ENCODE measurements around the gene TBL1X.

TBL1X gene

GRCh38 chrX:9772943-9773342 lies 308.1 kb downstream of the TBL1X start:
- H3K27ac ChIP-seq = no peak overlapping the region
- H3K4me3 ChIP-seq = no peak overlapping the region

GRCh38 chrX:9775930-9776329 lies 311.1 kb downstream of the TBL1X start:
- Histone ChIP-seq H3K4me3 (no peak overlapping the region), H3K27ac (no peak overlapping the region)

DNA sequence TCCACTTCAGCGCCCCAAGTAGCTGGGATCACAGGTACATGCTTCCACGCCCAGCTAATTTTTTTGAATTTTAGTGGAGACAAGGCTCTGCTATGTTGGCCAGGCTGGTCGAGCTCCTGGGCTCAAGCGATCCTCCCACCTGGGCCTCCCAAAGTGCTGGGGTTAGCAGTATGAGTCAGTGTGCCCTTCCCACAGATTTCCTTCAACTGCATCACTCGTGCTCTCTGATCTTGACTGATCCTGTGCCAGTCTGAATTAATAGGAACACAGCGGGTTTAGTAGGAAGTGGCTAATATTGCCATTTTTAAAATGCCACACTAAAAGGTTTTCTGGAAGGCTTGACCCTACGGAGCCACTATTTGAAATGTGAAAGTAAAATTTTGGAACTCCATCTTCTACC lies 317.1 kb downstream of the TBL1X start:
- no peak overlapping the region for H3K4me3 ChIP-seq

GRCh38 chrX:9784332-9784731 lies 319.5 kb downstream of the TBL1X start:
- Histone ChIP-seq H3K4me3 (no peak overlapping the region), H3K27ac (no peak overlapping the region)

More for the DNA sequence above, 317.1 kb downstream of the TBL1X start:
- H3K27ac ChIP-seq = no peak overlapping the region

DNA sequence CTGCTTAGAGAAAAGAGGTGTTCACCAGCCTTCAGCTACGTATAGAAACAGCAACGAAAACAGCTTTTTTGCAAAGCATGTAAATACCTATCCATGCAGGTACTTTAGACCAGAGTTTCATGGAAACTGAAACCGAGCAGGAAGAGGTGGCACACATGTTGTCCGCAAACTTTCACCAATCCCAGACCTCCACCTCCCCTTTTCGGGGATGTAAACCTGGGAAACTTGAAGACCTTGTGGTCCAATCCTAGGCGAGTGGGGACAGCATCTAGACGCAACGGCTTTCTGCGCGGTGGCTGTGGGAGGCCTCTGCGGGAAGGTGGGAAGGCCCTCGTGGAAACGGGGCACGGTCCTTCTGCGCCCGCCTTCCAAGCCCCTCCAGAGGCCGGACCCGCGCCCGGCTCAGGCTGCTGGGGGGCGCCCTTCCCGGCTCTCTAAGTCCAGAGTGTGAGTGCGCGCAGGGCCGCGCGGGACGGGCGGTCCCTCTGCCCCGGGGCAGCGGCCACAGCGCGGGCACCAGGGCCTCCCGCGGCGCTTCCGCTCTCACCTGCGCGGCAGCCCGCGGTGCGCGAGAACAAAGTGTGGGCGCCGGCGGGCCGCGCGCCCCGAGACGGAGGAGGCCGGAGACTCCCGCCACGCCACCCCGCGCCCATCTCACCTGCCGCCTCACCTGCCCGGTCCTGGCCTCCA lies 320.5 kb downstream of the TBL1X start:
- H3K4me3 ChIP-seq = peak overlapping the region; percentile 22 to 55 (median 38)
- H3K27ac ChIP-seq = peak overlapping the region in 3 of 21 experiments; percentile 2 to 49 (median 7)

DNA sequence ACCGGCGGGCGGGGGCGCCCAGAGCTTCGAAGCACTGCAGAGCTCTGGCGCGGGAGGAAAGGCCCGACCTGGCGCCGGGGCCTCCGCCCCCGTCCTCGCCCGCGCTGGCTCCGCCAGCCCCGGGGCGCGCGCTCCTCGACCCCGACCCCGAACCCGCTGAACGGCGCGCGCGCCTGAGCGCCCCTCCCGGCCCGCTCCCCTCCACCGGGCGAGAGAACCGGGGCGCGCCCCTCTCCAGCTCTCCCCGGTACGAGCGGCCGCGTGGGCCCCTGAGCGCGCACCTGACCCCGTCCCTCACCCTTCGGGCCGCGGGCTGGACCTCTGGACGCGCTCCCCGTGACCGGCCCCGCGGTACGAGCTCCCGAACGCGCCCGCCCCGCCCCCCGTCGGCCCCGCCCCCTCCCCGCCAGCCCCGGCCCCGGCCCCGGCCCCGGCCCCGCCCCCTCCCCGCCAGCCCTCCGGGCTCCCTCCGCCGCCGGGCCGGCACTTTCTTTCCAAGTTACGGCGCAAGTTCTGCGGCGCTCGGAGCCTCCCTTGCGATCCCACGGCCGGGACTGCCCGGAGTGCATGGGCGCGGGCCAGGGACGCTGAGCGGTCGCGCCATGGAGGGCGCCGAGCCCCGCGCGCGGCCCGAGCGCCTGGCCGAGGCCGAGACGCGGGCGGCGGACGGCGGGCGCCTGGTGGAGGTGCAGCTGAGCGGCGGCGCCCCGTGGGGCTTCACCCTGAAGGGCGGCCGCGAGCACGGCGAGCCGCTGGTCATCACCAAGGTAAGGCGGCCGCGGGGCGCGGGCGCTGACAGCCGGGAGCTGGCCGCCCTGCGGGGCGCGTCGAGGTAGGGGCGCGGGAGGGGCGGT lies 321.3 kb downstream of the TBL1X start, which contains the start of gene SHROOM2:
Gene SHROOM2, plus strand, starts transcription at position 486 of the 854 bp plus-strand sequence. Its CDS starts 117 bp downstream, at position 603.
- Histone ChIP-seq H3K27ac (peak within 1 kb of the TSS in 9 of 21 experiments; percentile 22 to 64 (median 46)), H3K4me3 (peak within 1 kb of the TSS; percentile 27 to 55 (median 38))

GRCh38 chrX:9786798-9787635 lies 322.2 kb downstream of the TBL1X start:
- H3K4me3 ChIP-seq = peak overlapping the region; percentile 27 to 55 (median 38)
- peak overlapping the region in 8 of 21 experiments; percentile 24 to 64 (median 46) for H3K27ac ChIP-seq

DNA sequence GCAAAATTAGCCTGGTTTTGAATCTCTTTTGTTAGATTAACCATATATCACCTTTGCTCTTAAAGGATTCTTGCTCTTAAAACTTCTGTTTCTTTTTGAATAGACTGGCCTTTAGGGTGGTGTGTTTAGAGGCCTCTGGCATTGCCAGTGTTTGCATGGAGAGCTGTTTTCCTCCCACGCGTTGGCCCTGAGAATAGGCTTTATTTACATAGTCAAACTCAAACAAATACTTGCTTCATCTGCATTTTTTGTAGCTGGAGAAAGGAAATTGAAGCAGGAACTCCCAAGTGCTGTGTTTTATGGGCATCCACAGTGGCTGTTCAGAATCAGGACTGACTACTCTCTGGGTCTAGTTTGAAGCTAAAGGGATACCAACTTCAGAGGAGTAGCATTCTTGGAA lies 324.1 kb downstream of the TBL1X start:
- Histone ChIP-seq H3K27ac (no peak overlapping the region), H3K4me3 (no peak overlapping the region)

- H3K4me3 ChIP-seq = no peak overlapping the region
- no peak overlapping the region for H3K27ac ChIP-seq
These were observed 324.7 kb downstream of the TBL1X start for GRCh38 chrX:9789555-9789954.
